Cardiac muscle cell (in vitro differentiated cells and primary cell): ENCODE data around the gene SPTLC2. TPM values are rescaled to one million over a fixed set of nuclear protein-coding genes. Genes with fewer than 3 reads are reported as not detected.

Experiments
- DNase-seq, 2 donors: peaks; one replicate each; pipeline versions ENCODE4 v3.0.0 to v3.0.0-alpha.2; 2010 to 2017; ENCODE audit warnings: low read depth in 1 of 2, low spot score in 1 of 2
- H3K27ac ChIP-seq: fragments of 200-600 bp; sonication (generic); 2 replicates; pipeline ENCODE4 v1.5.1; 2016
- H3K27me3 ChIP-seq: fragments of 200-600 bp; sonication (generic); 2 replicates; pipeline ENCODE4 v1.6.0; 2016; ENCODE audit warnings: control low read depth
- H3K36me3 ChIP-seq: fragments of 200-600 bp; sonication (generic); 2 replicates; pipeline ENCODE4 v1.5.1; 2016; ENCODE audit warnings: control low read depth
- H3K4me1 ChIP-seq: fragments of 200-600 bp; sonication (generic); 2 replicates; pipeline ENCODE4 v1.8.1; 2017; ENCODE audit warnings: low read depth, mild to moderate bottlenecking, mixed run types
- H3K4me3 ChIP-seq: fragments of 200-600 bp; sonication (generic); 2 replicates; pipeline ENCODE4 v1.5.1; 2016; ENCODE audit warnings: mild to moderate bottlenecking
- H3K9me3 ChIP-seq: fragments of 200-600 bp; sonication (generic); 2 replicates; pipeline ENCODE4 v1.5.1; 2017; ENCODE audit warnings: low read depth, mild to moderate bottlenecking, control low read depth
- CTCF ChIP-seq: IDR thresholded peaks from 2 replicates; pipeline ENCODE4 v1.5.1; 2012; ENCODE audit warnings: low read depth, mild to moderate bottlenecking, low read length
- polyA plus RNA-seq: library from polyadenylated mRNA; unstranded; fragments of >200 nt; fragmentation: Nextera tagmentation; extraction: Ambion mirVana; gene quantifications from 2 replicates; pipeline ENCODE4 v1.2.1, GENCODE V29; 2016
- total RNA-seq: library from RNA; depleted of rRNA; stranded (reverse); fragments of >200 nt; gene quantifications from 2 replicates; pipeline ENCODE4 v1.2.3, GENCODE V29; 2016

SPTLC2 gene
- total and polyA plus RNA-seq, 2 experiments from 2014 or later = 13.9 to 14.4 TPM

- no peak for DNase-seq
- no peak for TF ChIP-seq CTCF
- no peaks in the 10 kb centered on the region for H3K9me3 ChIP-seq
- no peaks in the 10 kb centered on the region for H3K4me1 ChIP-seq
- no peak overlapping the region for H3K27ac ChIP-seq
- H3K27me3 ChIP-seq = no peaks in the 10 kb centered on the region
- no peak overlapping the region for H3K4me3 ChIP-seq
- no peaks in the 10 kb centered on the region for H3K36me3 ChIP-seq
Measured at GRCh38 chr14:77630111-77630510, 13.7 kb upstream of the SPTLC2 start.

GRCh38 chr14:77625360-77625759 is 8.9 kb upstream of the SPTLC2 start:
- Histone ChIP-seq H3K4me3 (no peak overlapping the region), H3K27ac (no peak overlapping the region), H3K36me3 (no peaks in the 10 kb centered on the region), H3K9me3 (no peaks in the 10 kb centered on the region), H3K4me1 (no peaks in the 10 kb centered on the region), H3K27me3 (no peaks in the 10 kb centered on the region)
- TF ChIP-seq CTCF = no peak
- no peak for DNase-seq

- Histone ChIP-seq H3K27ac (no peak overlapping the region), H3K9me3 (no peaks in the 10 kb centered on the region), H3K27me3 (no peaks in the 10 kb centered on the region), H3K4me3 (no peak overlapping the region), H3K4me1 (no peaks in the 10 kb centered on the region), H3K36me3 (no peaks in the 10 kb centered on the region)
- TF ChIP-seq CTCF = no peak
- no peak for DNase-seq
Measured at GRCh38 chr14:77623201-77623600, 6.8 kb upstream of the SPTLC2 start.

- H3K27ac ChIP-seq = no peak overlapping the region
- no peak for TF ChIP-seq CTCF
- no peaks in the 10 kb centered on the region for H3K27me3 ChIP-seq
- H3K36me3 ChIP-seq = no peaks in the 10 kb centered on the region
- DNase-seq = no peak
- no peaks in the 10 kb centered on the region for H3K4me1 ChIP-seq
- no peaks in the 10 kb centered on the region for H3K9me3 ChIP-seq
- H3K4me3 ChIP-seq = no peak overlapping the region
Measured at GRCh38 chr14:77622366-77622961, 6.0 kb upstream of the SPTLC2 start.

- Histone ChIP-seq H3K4me1 (peaks cover 2% of the 10 kb centered on the region), H3K27me3 (no peaks in the 10 kb centered on the region), H3K36me3 (no peaks in the 10 kb centered on the region), H3K4me3 (no peak overlapping the region), H3K9me3 (no peaks in the 10 kb centered on the region), H3K27ac (no peak overlapping the region)
- DNase-seq = no peak
- no peak for TF ChIP-seq CTCF
Measured at GRCh38 chr14:77620222-77620870, 3.9 kb upstream of the SPTLC2 start.
